Panc1 (cell line): ENCODE measurements around the gene AGAP1. TPM values are rescaled to one million over a fixed set of nuclear protein-coding genes. Genes with fewer than 3 reads are reported as not detected.

ENCODE experiments used
- ATAC-seq: fragments of 200-7000 bp; cut with Tn5 transposase; 2 replicates; pipeline ENCODE4 v1.9.1; 2020; ENCODE audit warnings: mild to moderate bottlenecking, moderate library complexity
- BruUV-seq: library from RNA; stranded (reverse); fragments of 400-500 nt; replicated peaks from 2 replicates; lab custom pipeline; 2021; lab: Mats Ljungman, UMichigan
- CTCF ChIA-PET: fragments of 300-600 bp; sonication (Branson Sonifier 250); formaldehyde crosslinking; loops from one replicate; lab custom pipeline; 2022; ENCODE audit warnings: antibody characterized with exemption; lab: Charles Lee
- POLR2A ChIA-PET: fragments of 300-600 bp; sonication (Branson Sonifier 250); formaldehyde crosslinking; loops from one replicate; lab custom pipeline; 2022; ENCODE audit warnings: antibody characterized with exemption; lab: Charles Lee
- DNase-seq: peaks from one replicate; pipeline ENCODE4 v3.0.0-alpha.2; 2010; ENCODE audit warnings: low read depth, low spot score
- H3K27ac ChIP-seq: 2 replicates; pipeline ENCODE4 v1.5.1; 2011; ENCODE audit warnings: mild to moderate bottlenecking, low read length, inconsistent platforms
- H3K27me3 ChIP-seq: fragments of 200-500 bp; sonication (Bioruptor generic); 2 replicates; pipeline ENCODE4 v1.6.0; 2014; ENCODE audit warnings: low read length, inconsistent platforms; ENCODE audit not compliant: control insufficient read depth, insufficient read depth
- H3K36me3 ChIP-seq: fragments of 200-500 bp; sonication (Bioruptor generic); 2 replicates; pipeline ENCODE4 v1.5.1; 2014; ENCODE audit warnings: inconsistent platforms, mild to moderate bottlenecking, low read length, moderate library complexity; ENCODE audit not compliant: control insufficient read depth, insufficient read depth
- H3K4me1 ChIP-seq: 2 replicates; pipeline ENCODE4 v1.5.1; 2011; ENCODE audit warnings: inconsistent platforms, mild to moderate bottlenecking, low read length, moderate library complexity; ENCODE audit not compliant: control insufficient read depth, insufficient read depth
- H3K4me3 ChIP-seq, 2 experiments: 2 replicates each; pipeline ENCODE4 v1.5.1; 2011 to 2012; ENCODE audit warnings: low read depth in 2 of 2, low read length in 2 of 2, mild to moderate bottlenecking in 2 of 2, inconsistent platforms in 1 of 2, moderate library complexity in 1 of 2
- H3K9me3 ChIP-seq: fragments of 200-500 bp; sonication (Bioruptor generic); 2 replicates; pipeline ENCODE4 v1.5.1; 2014; ENCODE audit warnings: low read depth, mild to moderate bottlenecking, inconsistent platforms, low read length, moderate library complexity; ENCODE audit not compliant: control insufficient read depth, insufficient read depth
- CTCF ChIP-seq: fragments of 450-650 bp; IDR thresholded peaks from 2 replicates; pipeline ENCODE4 v1.5.1; 2017; ENCODE audit warnings: mild to moderate bottlenecking
- POLR2AphosphoS5 ChIP-seq: IDR thresholded peaks from 2 replicates; pipeline ENCODE4 v1.6.1; 2012; ENCODE audit warnings: mild to moderate bottlenecking, low read depth, low read length, moderate library complexity
- SIN3A ChIP-seq: IDR thresholded peaks from 2 replicates; pipeline ENCODE4 v1.6.1; 2012; ENCODE audit warnings: low read depth, mild to moderate bottlenecking, low read length, moderate library complexity, borderline replicate concordance; ENCODE audit not compliant: insufficient read depth
- TCF7L2 ChIP-seq: IDR thresholded peaks from 2 replicates; pipeline ENCODE4 v1.6.1; 2011; ENCODE audit warnings: mild to moderate bottlenecking, low read depth, low read length, inconsistent platforms
- in situ Hi-C: cut with HindIII; loops from 2 replicates; pipeline ENCODE4 v1.10.0; 2016; ENCODE audit warnings: low sequenced_read_pairs, low pct_unique_long_range_greater_than_20kb
- intact Hi-C: fragments of 100-400 bp; cut with micrococcal nuclease; formaldehyde crosslinking; loops from one replicate; pipeline ENCODE4 v1.10.0; 2022; ENCODE audit not compliant: unreplicated experiment
- total RNA-seq: library from RNA; stranded (reverse); gene quantifications from one replicate; pipeline ENCODE4 v1.2.1, GENCODE V29; 2021; ENCODE audit not compliant: unreplicated experiment
- TF ChIP-seq, protein P1 (sequence below), 2 experiments: IDR thresholded peaks; 2 replicates each; pipeline ENCODE4 v1.6.1; 2011 to 2012; ENCODE audit warnings: low read depth in 2 of 2, control low read depth in 1 of 2, low read length in 1 of 2, mild to moderate bottlenecking in 1 of 2, moderate library complexity in 1 of 2; ENCODE audit not compliant: insufficient read depth in 1 of 2

Gene AGAP1
- total RNA-seq, 1 experiment from 2014 or later, result 38.9 TPM

DNA sequence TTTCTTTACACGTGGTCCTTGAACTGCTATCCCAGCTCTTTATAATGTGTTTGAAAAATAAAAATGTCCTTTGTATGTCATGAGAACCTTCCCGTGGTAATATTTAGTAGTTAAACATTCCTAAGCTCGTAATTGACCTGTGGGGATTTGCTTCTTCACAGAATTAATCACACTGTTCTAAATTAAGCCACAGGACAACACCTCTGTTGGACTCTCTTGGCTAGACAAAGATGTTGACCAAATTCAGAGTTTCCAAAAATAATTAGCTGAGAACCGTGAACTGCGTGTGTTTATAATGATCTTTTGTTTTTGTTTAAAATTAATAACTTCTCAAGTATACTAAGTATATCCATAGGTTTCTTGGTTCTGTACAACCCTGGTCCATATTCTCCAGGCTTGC, 528.3 kb downstream of the AGAP1 start:
- intact Hi-C loops (no loop called here), in situ Hi-C loops (no loop called here)
- DNase-seq, result no peak
- no peak for ATAC-seq
- CTCF ChIA-PET, result interaction anchor here (0.7 kb wide), 1 partner anchor 17 kb away, joined by 20 read pairs; no protein-coding TSS in a partner anchor
- Histone ChIP-seq H3K36me3 (no peaks in the 10 kb centered on the region), H3K4me1 (no peaks in the 10 kb centered on the region), H3K27ac (no peak overlapping the region), H3K27me3 (no peaks in the 10 kb centered on the region), H3K4me3 (no peak overlapping the region), H3K9me3 (no peaks in the 10 kb centered on the region)
- TF ChIP-seq, protein P1, sequence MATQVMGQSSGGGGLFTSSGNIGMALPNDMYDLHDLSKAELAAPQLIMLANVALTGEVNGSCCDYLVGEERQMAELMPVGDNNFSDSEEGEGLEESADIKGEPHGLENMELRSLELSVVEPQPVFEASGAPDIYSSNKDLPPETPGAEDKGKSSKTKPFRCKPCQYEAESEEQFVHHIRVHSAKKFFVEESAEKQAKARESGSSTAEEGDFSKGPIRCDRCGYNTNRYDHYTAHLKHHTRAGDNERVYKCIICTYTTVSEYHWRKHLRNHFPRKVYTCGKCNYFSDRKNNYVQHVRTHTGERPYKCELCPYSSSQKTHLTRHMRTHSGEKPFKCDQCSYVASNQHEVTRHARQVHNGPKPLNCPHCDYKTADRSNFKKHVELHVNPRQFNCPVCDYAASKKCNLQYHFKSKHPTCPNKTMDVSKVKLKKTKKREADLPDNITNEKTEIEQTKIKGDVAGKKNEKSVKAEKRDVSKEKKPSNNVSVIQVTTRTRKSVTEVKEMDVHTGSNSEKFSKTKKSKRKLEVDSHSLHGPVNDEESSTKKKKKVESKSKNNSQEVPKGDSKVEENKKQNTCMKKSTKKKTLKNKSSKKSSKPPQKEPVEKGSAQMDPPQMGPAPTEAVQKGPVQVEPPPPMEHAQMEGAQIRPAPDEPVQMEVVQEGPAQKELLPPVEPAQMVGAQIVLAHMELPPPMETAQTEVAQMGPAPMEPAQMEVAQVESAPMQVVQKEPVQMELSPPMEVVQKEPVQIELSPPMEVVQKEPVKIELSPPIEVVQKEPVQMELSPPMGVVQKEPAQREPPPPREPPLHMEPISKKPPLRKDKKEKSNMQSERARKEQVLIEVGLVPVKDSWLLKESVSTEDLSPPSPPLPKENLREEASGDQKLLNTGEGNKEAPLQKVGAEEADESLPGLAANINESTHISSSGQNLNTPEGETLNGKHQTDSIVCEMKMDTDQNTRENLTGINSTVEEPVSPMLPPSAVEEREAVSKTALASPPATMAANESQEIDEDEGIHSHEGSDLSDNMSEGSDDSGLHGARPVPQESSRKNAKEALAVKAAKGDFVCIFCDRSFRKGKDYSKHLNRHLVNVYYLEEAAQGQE (IDR thresholded peaks at IDR 0.05; ENCODE audit: insufficient read depth in 1 of 2, low read depth in 2 of 2, low read length in 1 of 2), result no peak
- TF ChIP-seq SIN3A (no peak), POLR2AphosphoS5 (no peak), TCF7L2 (no peak), CTCF (no peak)
- BruUV-seq, result no TSS peak
- POLR2A ChIA-PET, result no interaction called here

DNA sequence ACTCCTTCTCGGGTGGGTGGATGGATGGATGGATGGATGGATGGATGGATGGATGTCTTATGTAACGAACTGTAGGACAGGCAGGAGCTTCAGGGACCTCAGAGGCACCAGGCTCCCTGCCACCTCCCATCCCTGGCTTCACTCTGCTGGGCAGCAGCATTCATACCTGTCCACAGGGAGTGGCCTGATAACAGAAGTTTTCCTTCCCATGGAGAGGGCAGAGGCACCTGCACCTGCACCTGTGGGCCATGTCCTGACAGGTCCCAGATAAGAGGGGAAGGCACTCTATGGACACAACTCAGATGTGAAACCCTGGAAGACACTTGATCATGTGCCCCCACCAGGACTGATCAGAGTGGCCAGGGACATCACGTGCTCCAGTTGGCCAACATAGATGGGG, 532.0 kb downstream of the AGAP1 start:
- ATAC-seq (no peak), DNase-seq (no peak)
- Histone ChIP-seq H3K36me3 (no peaks in the 10 kb centered on the region), H3K4me3 (no peak overlapping the region), H3K4me1 (no peaks in the 10 kb centered on the region), H3K9me3 (no peaks in the 10 kb centered on the region), H3K27ac (no peak overlapping the region), H3K27me3 (no peaks in the 10 kb centered on the region)
- intact Hi-C loops (no loop called here), in situ Hi-C loops (no loop called here)
- ChIA-PET POLR2A (no interaction called here), CTCF (no interaction called here)
- TF ChIP-seq SIN3A, result no peak
- TF ChIP-seq POLR2AphosphoS5, result no peak
- no TSS peak for BruUV-seq

GRCh38 chr2:236026841-236027240, 533.0 kb downstream of the AGAP1 start:
- no peaks in the 10 kb centered on the region for H3K9me3 ChIP-seq
- DNase-seq, result no peak
- no peaks in the 10 kb centered on the region for H3K27me3 ChIP-seq
- ChIA-PET CTCF (no interaction called here), POLR2A (no interaction called here)
- BruUV-seq, result no TSS peak
- H3K27ac ChIP-seq, result no peak overlapping the region
- H3K4me3 ChIP-seq, result no peak overlapping the region
- intact Hi-C loops, result no loop called here
- no peak for ATAC-seq
- no peaks in the 10 kb centered on the region for H3K36me3 ChIP-seq
- TF ChIP-seq, protein P1 (IDR thresholded peaks at IDR 0.05; ENCODE audit: insufficient read depth in 1 of 2, low read depth in 2 of 2, low read length in 1 of 2), result no peak
- no peak for TF ChIP-seq CTCF
- TF ChIP-seq POLR2AphosphoS5, result no peak
- no peak for TF ChIP-seq SIN3A
- no peak for TF ChIP-seq TCF7L2
- in situ Hi-C loops, result no loop called here
- no peaks in the 10 kb centered on the region for H3K4me1 ChIP-seq
